Measurements from ENCODE around the gene CEP72. TPM values are rescaled to one million over a fixed set of nuclear protein-coding genes. Genes with fewer than 3 reads are reported as not detected.

The CEP72 gene
- total and polyA plus RNA-seq, 4 donors, result 1.3 to 5.9 (median 2.6) TPM

GRCh38 chr5:595285-595875, 16.8 kb upstream of the CEP72 start:
- H3K9me3 ChIP-seq (ENCODE audit: control insufficient read depth in 4 of 4, low read length in 3 of 4), result peaks cover 0 to 2% (median 0%) of the 10 kb centered on the region in 4 donors
- no peak for DNase-seq (ENCODE audit: low spot score)
- H3K4me3 ChIP-seq (ENCODE audit: low read depth in 1 of 3, low read length in 3 of 3), result no peak overlapping the region
- H3K36me3 ChIP-seq (ENCODE audit: control insufficient read depth in 4 of 4, insufficient read depth in 3 of 4, low read depth in 1 of 4, low read length in 3 of 4), result no peaks in the 10 kb centered on the region
- TF ChIP-seq SP1 (IDR thresholded peaks at IDR 0.05), result no peak
- TF ChIP-seq REST (IDR thresholded peaks at IDR 0.05), result no peak
- TF ChIP-seq TAF1 (conservative IDR thresholded peaks at IDR 0.05), result no peak
- TF ChIP-seq EGR1 (IDR thresholded peaks at IDR 0.05; ENCODE audit: low read depth in 2 of 2), result no peak
- TF ChIP-seq ZBTB33 (IDR thresholded peaks at IDR 0.05), result no peak
- no peak for TF ChIP-seq FOXA2 (IDR thresholded peaks at IDR 0.05)
- no peak overlapping the region for H3K27ac ChIP-seq (ENCODE audit: low read depth in 1 of 2, low read length in 2 of 2)
- H3K9ac ChIP-seq (ENCODE audit: low read depth in 1 of 2, low read length in 2 of 2), result no peak overlapping the region
- no peaks in the 10 kb centered on the region for H3K4me1 ChIP-seq (ENCODE audit: control insufficient read depth in 4 of 4, insufficient read depth in 4 of 4, low read length in 3 of 4)
- H3K27me3 ChIP-seq (ENCODE audit: control insufficient read depth in 4 of 4, insufficient read depth in 4 of 4, low read length in 3 of 4), result peaks cover 0 to 4% (median 2%) of the 10 kb centered on the region in 4 donors
- 80% methylated on average over 3 of the region's 3 CpGs for WGBS

GRCh38 chr5:597871-598563, 14.1 kb upstream of the CEP72 start:
- H3K4me3 ChIP-seq (ENCODE audit: low read depth in 1 of 3, low read length in 3 of 3), result no peak overlapping the region
- peaks cover 0 to 2% (median 0%) of the 10 kb centered on the region in 4 donors for H3K9me3 ChIP-seq (ENCODE audit: control insufficient read depth in 4 of 4, low read length in 3 of 4)
- no peak for DNase-seq (ENCODE audit: low spot score)
- H3K36me3 ChIP-seq (ENCODE audit: control insufficient read depth in 4 of 4, insufficient read depth in 3 of 4, low read depth in 1 of 4, low read length in 3 of 4), result no peaks in the 10 kb centered on the region
- TF ChIP-seq TAF1 (conservative IDR thresholded peaks at IDR 0.05) (no peak), REST (IDR thresholded peaks at IDR 0.05) (no peak), NR2F2 (IDR thresholded peaks at IDR 0.05) (no peak), EGR1 (IDR thresholded peaks at IDR 0.05; ENCODE audit: low read depth in 2 of 2) (no peak), ATF3 (IDR thresholded peaks at IDR 0.05) (no peak), GABPA (IDR thresholded peaks at IDR 0.05 in 1 of 2, conservative IDR thresholded peaks at IDR 0.05 in 1 of 2) (no peak), RXRA (IDR thresholded peaks at IDR 0.05) (no peak), YY1 (IDR thresholded peaks at IDR 0.05) (no peak), JUND (IDR thresholded peaks at IDR 0.05) (no peak), FOXA2 (IDR thresholded peaks at IDR 0.05) (no peak), ZBTB33 (IDR thresholded peaks at IDR 0.05) (no peak)
- WGBS, result 66% methylated on average over 10 of the region's 10 CpGs
- H3K27ac ChIP-seq (ENCODE audit: low read depth in 1 of 2, low read length in 2 of 2), result no peak overlapping the region
- no peaks in the 10 kb centered on the region for H3K4me1 ChIP-seq (ENCODE audit: control insufficient read depth in 4 of 4, insufficient read depth in 4 of 4, low read length in 3 of 4)
- no peak overlapping the region for H3K9ac ChIP-seq (ENCODE audit: low read depth in 1 of 2, low read length in 2 of 2)
- no peaks in the 10 kb centered on the region for H3K27me3 ChIP-seq (ENCODE audit: control insufficient read depth in 4 of 4, insufficient read depth in 4 of 4, low read length in 3 of 4)
